Astrocyte (in vitro differentiated cells and primary cell): ENCODE data around the gene RAB3IP.

Experiments
- CTCF ChIP-seq: IDR thresholded peaks from 2 replicates; pipeline ENCODE4 v1.5.1; 2011; ENCODE audit warnings: low read depth, mild to moderate bottlenecking, inconsistent platforms, low read length, moderate library complexity; ENCODE audit not compliant: insufficient read depth
- EZH2 ChIP-seq: IDR thresholded peaks from 2 replicates; pipeline ENCODE4 v1.6.1; 2012; ENCODE audit warnings: mild to moderate bottlenecking, low read length, inconsistent platforms; ENCODE audit not compliant: insufficient read depth

GRCh38 chr12:69872804-69873203 is 134.1 kb downstream of the RAB3IP start:
- TF ChIP-seq CTCF (no peak), EZH2 (no peak)
